H9 (cell line): ENCODE data around the gene PASK. TPM values are rescaled to one million over a fixed set of nuclear protein-coding genes. Genes with fewer than 3 reads are reported as not detected.

Experiments
- DNase-seq: peaks from one replicate; pipeline ENCODE4 v3.0.0-alpha.2; 2017
- H2AFZ ChIP-seq: one replicate; pipeline ENCODE4 v1.6.1; 2013; ENCODE audit warnings: mild to moderate bottlenecking, low read length, control low read depth, moderate library complexity
- H2AK5ac ChIP-seq: 2 replicates; pipeline ENCODE4 v1.6.1; 2013; ENCODE audit warnings: low read length, control low read depth, mixed read lengths; ENCODE audit not compliant: insufficient read length
- H2BK120ac ChIP-seq: one replicate; pipeline ENCODE4 v1.6.1; 2013; ENCODE audit warnings: low read depth, mild to moderate bottlenecking, low read length, control low read depth, inconsistent platforms; ENCODE audit not compliant: poor library complexity, severe bottlenecking
- H2BK12ac ChIP-seq: 2 replicates; pipeline ENCODE4 v1.6.1; 2013; ENCODE audit warnings: low read length, control low read depth, mixed read lengths, low read depth; ENCODE audit not compliant: insufficient read length
- H2BK15ac ChIP-seq: 2 replicates; pipeline ENCODE4 v1.6.1; 2013; ENCODE audit warnings: low read depth, low read length, control low read depth
- H2BK20ac ChIP-seq: one replicate; pipeline ENCODE4 v1.6.1; 2013; ENCODE audit warnings: low read depth, mild to moderate bottlenecking, low read length, control low read depth, inconsistent platforms; ENCODE audit not compliant: poor library complexity, severe bottlenecking
- H2BK5ac ChIP-seq: 2 replicates; pipeline ENCODE4 v1.6.1; 2013; ENCODE audit warnings: low read length, control low read depth, mixed read lengths; ENCODE audit not compliant: insufficient read length
- H3K14ac ChIP-seq: 2 replicates; pipeline ENCODE4 v1.6.1; 2013; ENCODE audit warnings: low read length, control low read depth; ENCODE audit not compliant: insufficient read depth
- H3K18ac ChIP-seq: 2 replicates; pipeline ENCODE4 v1.6.1; 2013; ENCODE audit warnings: low read depth, mild to moderate bottlenecking, mixed read lengths, low read length, control low read depth; ENCODE audit not compliant: insufficient read length
- H3K23ac ChIP-seq: 2 replicates; pipeline ENCODE4 v1.6.1; 2013; ENCODE audit warnings: low read length, control low read depth, mixed read lengths, low read depth; ENCODE audit not compliant: insufficient read length
- H3K23me2 ChIP-seq: 2 replicates; pipeline ENCODE4 v1.6.1; 2013; ENCODE audit warnings: low read depth, mild to moderate bottlenecking, mixed read lengths, low read length, control low read depth; ENCODE audit not compliant: insufficient read length, poor library complexity, severe bottlenecking
- H3K27ac ChIP-seq: 2 replicates; pipeline ENCODE4 v1.5.1; 2013; ENCODE audit warnings: low read length, control low read depth, mixed read lengths, low read depth; ENCODE audit not compliant: insufficient read length
- H3K27me3 ChIP-seq: 2 replicates; pipeline ENCODE4 v1.6.1; 2013; ENCODE audit warnings: low read length, control low read depth, inconsistent platforms; ENCODE audit not compliant: insufficient read depth
- H3K4ac ChIP-seq: 2 replicates; pipeline ENCODE4 v1.6.1; 2013; ENCODE audit warnings: low read depth, mild to moderate bottlenecking, control low read depth, inconsistent platforms, low read length, moderate library complexity
- H3K4me1 ChIP-seq: 2 replicates; pipeline ENCODE4 v1.6.1; 2013; ENCODE audit warnings: low read length, control low read depth, inconsistent platforms; ENCODE audit not compliant: insufficient read depth
- H3K4me2 ChIP-seq: 2 replicates; pipeline ENCODE4 v1.6.1; 2013; ENCODE audit warnings: low read length, control low read depth, mixed read lengths; ENCODE audit not compliant: insufficient read length, insufficient read depth
- H3K56ac ChIP-seq: 2 replicates; pipeline ENCODE4 v1.6.1; 2013; ENCODE audit warnings: low read depth, mild to moderate bottlenecking, mixed read lengths, low read length, control low read depth; ENCODE audit not compliant: insufficient read length
- H3K79me1 ChIP-seq: 2 replicates; pipeline ENCODE4 v1.6.1; 2013; ENCODE audit warnings: low read depth, mild to moderate bottlenecking, moderate library complexity, low read length, control low read depth, inconsistent platforms; ENCODE audit not compliant: insufficient read depth, poor library complexity, severe bottlenecking
- H3K79me2 ChIP-seq: 2 replicates; pipeline ENCODE4 v1.6.1; 2013; ENCODE audit warnings: low read length, control low read depth, inconsistent platforms; ENCODE audit not compliant: insufficient read depth
- H3K9ac ChIP-seq: 2 replicates; pipeline ENCODE4 v1.6.1; 2013; ENCODE audit warnings: low read length, control low read depth, mixed read lengths; ENCODE audit not compliant: insufficient read length; ENCODE audit errors: extremely low read depth
- H3K9me3 ChIP-seq: one replicate; pipeline ENCODE4 v1.6.1; 2013; ENCODE audit warnings: low read depth, low read length, inconsistent platforms; ENCODE audit not compliant: control insufficient read depth
- H3T11ph ChIP-seq: one replicate; pipeline ENCODE4 v1.6.1; 2013; ENCODE audit warnings: mild to moderate bottlenecking, low read length, control low read depth, inconsistent platforms
- H4K20me1 ChIP-seq: one replicate; pipeline ENCODE4 v1.6.1; 2013; ENCODE audit not compliant: control insufficient read depth, insufficient read length, insufficient read depth
- H4K5ac ChIP-seq: 2 replicates; pipeline ENCODE4 v1.6.1; 2013; ENCODE audit warnings: low read depth, mild to moderate bottlenecking, mixed read lengths, low read length, control low read depth; ENCODE audit not compliant: insufficient read length
- H4K8ac ChIP-seq: replicated peaks from 2 replicates; pipeline ENCODE4 v1.6.1; 2013; ENCODE audit warnings: low read length, control low read depth, mixed read lengths, low read depth; ENCODE audit not compliant: insufficient read length
- H4K91ac ChIP-seq: 2 replicates; pipeline ENCODE4 v1.6.1; 2013; ENCODE audit warnings: low read depth, mild to moderate bottlenecking, moderate library complexity, mixed read lengths, low read length, control low read depth; ENCODE audit not compliant: insufficient read length
- H3K27ac Mint-ChIP-seq, 3 experiments: 2 replicates in 2 of 3; 3 replicates in 1 of 3; pipeline ENCODE4 v1.8.0; 2020 to 2021; ENCODE audit warnings: mixed read lengths in 3 of 3, mild to moderate bottlenecking in 1 of 3, moderate library complexity in 1 of 3
- H3K27me3 Mint-ChIP-seq: 2 replicates; pipeline ENCODE4 v1.8.0; 2021; ENCODE audit warnings: low read depth, mild to moderate bottlenecking, moderate library complexity, mixed read lengths
- H3K36me3 Mint-ChIP-seq, 3 experiments: 2 replicates in 2 of 3; 3 replicates in 1 of 3; pipeline ENCODE4 v1.8.0; 2020 to 2021; ENCODE audit warnings: low read depth in 3 of 3, mixed read lengths in 3 of 3; ENCODE audit not compliant: insufficient read depth in 1 of 3
- H3K4me1 Mint-ChIP-seq, 2 experiments: 2 replicates each; pipeline ENCODE4 v1.8.0; 2020; ENCODE audit warnings: mixed read lengths in 2 of 2
- H3K4me3 Mint-ChIP-seq, 2 experiments: 2 replicates in 1 of 2; 3 replicates in 1 of 2; pipeline ENCODE4 v1.8.0; 2020 to 2021; ENCODE audit warnings: mild to moderate bottlenecking in 2 of 2, mixed read lengths in 2 of 2, moderate library complexity in 1 of 2
- H3K9me3 Mint-ChIP-seq, 2 experiments: 2 replicates in 1 of 2; 3 replicates in 1 of 2; pipeline ENCODE4 v1.8.0; 2020; ENCODE audit warnings: mild to moderate bottlenecking in 2 of 2, mixed read lengths in 2 of 2, moderate library complexity in 1 of 2
- WGBS: extraction: QIAGEN DNeasy Blood & Tissue Kit; methylation state at CpG from one replicate; pipeline ENCODE4 v1.1.7; 2013; ENCODE audit warnings: missing lambda C conversion rate, low lambda C conversion rate, mixed read lengths; ENCODE audit not compliant: insufficient read length; ENCODE audit errors: extremely low coverage; 5-methylcytosine and 5-hydroxymethylcytosine counted together
- total RNA-seq: library from RNA; stranded (reverse); gene quantifications from 2 replicates; pipeline ENCODE4 v1.2.1, GENCODE V29; 2021
- TF ChIP-seq, protein P1 (sequence below): fragments of 200-600 bp; sonication (generic); conservative IDR thresholded peaks from 3 replicates; pipeline ENCODE4 v1.8.0; 2021; ENCODE audit warnings: antibody characterized with exemption, mild to moderate bottlenecking

Gene PASK
- total RNA-seq, 1 experiment from 2014 or later: 68.0 TPM

DNA sequence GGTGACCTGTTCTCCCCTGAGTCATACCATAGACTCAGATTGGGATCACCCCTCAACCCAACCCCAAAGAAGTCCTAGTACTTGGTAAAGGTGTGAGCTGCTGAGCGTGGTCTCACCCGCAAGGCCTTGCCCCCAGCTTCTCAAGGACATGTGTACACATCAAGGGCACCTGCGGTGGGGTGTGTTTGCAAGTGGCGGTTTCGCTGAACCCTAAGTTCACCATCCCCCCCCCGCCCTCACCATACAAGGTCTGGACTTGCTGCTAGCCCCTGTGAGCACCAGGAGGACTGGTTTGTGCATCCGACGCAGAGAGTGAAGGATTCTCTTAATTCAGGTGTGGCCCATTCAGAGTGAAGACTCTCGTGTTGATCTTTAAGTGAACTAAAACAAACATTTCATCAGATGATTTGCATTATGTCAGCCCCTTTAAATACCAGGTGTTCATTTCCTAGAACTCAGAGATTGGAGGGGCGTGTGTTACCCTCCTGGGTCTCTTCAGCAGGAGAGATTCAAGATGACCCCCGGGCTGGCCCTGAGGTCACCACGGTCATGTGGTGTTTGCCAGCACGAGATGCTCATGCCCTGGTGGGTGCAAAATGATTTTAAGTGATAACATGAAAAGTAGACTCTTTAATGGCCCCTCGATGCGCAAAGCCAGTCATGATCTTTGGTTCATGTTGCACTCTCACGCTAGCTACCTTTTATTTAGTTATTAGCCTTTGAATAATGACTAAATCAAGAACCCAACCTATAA, 75.0 kb downstream of the PASK start:
- Histone ChIP-seq H4K20me1 (no peaks in the 10 kb centered on the region), H3K79me1 (no peaks in the 10 kb centered on the region), H4K91ac (no peak overlapping the region), H3K4ac (no peak overlapping the region), H3K27me3 (no peaks in the 10 kb centered on the region), H3K56ac (no peak overlapping the region), H3K9me3 (no peaks in the 10 kb centered on the region), H2AK5ac (no peak overlapping the region), H4K8ac (no peak overlapping the region), H3K14ac (no peak overlapping the region), H4K5ac (no peak overlapping the region), H3T11ph (no peak overlapping the region), H2AFZ (no peak overlapping the region), H2BK120ac (no peak overlapping the region), H3K23ac (no peak overlapping the region), H3K23me2 (no peaks in the 10 kb centered on the region), H3K27ac (no peak overlapping the region), H2BK15ac (no peak overlapping the region), H3K9ac (no peak overlapping the region), H3K4me2 (no peak overlapping the region), H2BK5ac (no peak overlapping the region), H3K4me1 (no peaks in the 10 kb centered on the region), H2BK12ac (no peak overlapping the region), H3K79me2 (no peaks in the 10 kb centered on the region), H2BK20ac (no peak overlapping the region), H3K18ac (no peak overlapping the region)
- Mint-ChIP-seq H3K27ac (no peak overlapping the region), H3K4me1 (peaks cover 2 to 5% of the 10 kb centered on the region in 2 experiments; a peak in 3 of 4 replicates), H3K36me3 (peaks cover 0 to 2% (median 0%) of the 10 kb centered on the region in 3 experiments; a peak in 1 of 7 replicates), H3K4me3 (no peak overlapping the region; a peak in 1 of 5 replicates), H3K9me3 (no peaks in the 10 kb centered on the region), H3K27me3 (no peaks in the 10 kb centered on the region)
- TF ChIP-seq, protein P1, sequence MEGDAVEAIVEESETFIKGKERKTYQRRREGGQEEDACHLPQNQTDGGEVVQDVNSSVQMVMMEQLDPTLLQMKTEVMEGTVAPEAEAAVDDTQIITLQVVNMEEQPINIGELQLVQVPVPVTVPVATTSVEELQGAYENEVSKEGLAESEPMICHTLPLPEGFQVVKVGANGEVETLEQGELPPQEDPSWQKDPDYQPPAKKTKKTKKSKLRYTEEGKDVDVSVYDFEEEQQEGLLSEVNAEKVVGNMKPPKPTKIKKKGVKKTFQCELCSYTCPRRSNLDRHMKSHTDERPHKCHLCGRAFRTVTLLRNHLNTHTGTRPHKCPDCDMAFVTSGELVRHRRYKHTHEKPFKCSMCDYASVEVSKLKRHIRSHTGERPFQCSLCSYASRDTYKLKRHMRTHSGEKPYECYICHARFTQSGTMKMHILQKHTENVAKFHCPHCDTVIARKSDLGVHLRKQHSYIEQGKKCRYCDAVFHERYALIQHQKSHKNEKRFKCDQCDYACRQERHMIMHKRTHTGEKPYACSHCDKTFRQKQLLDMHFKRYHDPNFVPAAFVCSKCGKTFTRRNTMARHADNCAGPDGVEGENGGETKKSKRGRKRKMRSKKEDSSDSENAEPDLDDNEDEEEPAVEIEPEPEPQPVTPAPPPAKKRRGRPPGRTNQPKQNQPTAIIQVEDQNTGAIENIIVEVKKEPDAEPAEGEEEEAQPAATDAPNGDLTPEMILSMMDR: no peak
- no CpG with 5 or more reads among the region's 16 CpGs for WGBS
- no peak for DNase-seq
